Measurements from ENCODE around the gene BICRAL.

GRCh38 chr6:42834056-42834455 is 52.2 kb downstream of the BICRAL start:
- TF ChIP-seq CTCF (IDR thresholded peaks at IDR 0.05; ENCODE audit: insufficient read depth, low read length, poor library complexity, severe bottlenecking) = no peak
- no peak for TF ChIP-seq EZH2phosphoT487 (conservative IDR thresholded peaks at IDR 0.05; ENCODE audit: low read length)
